ENCODE results near the gene OR4D1.

DNA sequence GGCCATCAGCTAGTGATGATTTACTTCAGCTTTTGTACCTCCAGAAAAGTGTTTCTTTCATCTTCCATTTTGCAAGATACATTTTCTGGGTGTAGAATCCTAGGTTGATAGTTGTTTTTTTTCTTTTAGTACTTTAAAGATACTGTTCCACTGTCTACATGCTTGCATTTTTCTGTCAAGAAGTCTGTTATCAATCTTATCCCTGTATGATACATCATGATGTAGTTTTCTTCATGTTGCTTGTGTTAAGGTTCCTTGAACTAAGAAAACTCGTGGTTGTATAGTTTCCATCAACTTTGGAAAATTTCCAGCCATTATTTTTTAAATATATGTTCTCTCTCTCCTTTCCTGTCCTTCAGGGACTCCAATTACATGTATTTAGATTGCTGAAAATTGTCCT lies 40.9 kb upstream of the OR4D1 start:
- no peak for TF ChIP-seq POLR2A (IDR thresholded peaks at IDR 0.05)
- TF ChIP-seq, protein P1, sequence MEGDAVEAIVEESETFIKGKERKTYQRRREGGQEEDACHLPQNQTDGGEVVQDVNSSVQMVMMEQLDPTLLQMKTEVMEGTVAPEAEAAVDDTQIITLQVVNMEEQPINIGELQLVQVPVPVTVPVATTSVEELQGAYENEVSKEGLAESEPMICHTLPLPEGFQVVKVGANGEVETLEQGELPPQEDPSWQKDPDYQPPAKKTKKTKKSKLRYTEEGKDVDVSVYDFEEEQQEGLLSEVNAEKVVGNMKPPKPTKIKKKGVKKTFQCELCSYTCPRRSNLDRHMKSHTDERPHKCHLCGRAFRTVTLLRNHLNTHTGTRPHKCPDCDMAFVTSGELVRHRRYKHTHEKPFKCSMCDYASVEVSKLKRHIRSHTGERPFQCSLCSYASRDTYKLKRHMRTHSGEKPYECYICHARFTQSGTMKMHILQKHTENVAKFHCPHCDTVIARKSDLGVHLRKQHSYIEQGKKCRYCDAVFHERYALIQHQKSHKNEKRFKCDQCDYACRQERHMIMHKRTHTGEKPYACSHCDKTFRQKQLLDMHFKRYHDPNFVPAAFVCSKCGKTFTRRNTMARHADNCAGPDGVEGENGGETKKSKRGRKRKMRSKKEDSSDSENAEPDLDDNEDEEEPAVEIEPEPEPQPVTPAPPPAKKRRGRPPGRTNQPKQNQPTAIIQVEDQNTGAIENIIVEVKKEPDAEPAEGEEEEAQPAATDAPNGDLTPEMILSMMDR (IDR thresholded peaks at IDR 0.05), result no peak

All from uterus (tissue), 2 donors.